ENCODE measurements around the gene RIPOR3. TPM values are rescaled to one million over a fixed set of nuclear protein-coding genes. Genes with fewer than 3 reads are reported as not detected.

The RIPOR3 gene
- total and polyA plus RNA-seq, 11 donors: 2.4 to 20.7 (median 4.9) TPM

GRCh38 chr20:50584687-50585086 lies 106.7 kb downstream of the RIPOR3 start:
- DNase-seq (no peak), ATAC-seq (no peak)
- WGBS, 4 donors: 89 to 98% (median 93%) methylated on average over 2 of the region's 2 CpGs
- Histone ChIP-seq H3K27ac (no peak overlapping the region), H3K4me1 (peaks cover 0 to 8% (median 0%) of the 10 kb centered on the region in 12 donors), H3K36me3 (peaks cover 0 to 97% (median 87%) of the 10 kb centered on the region in 9 donors), H3K4me3 (no peak overlapping the region), H3K9me3 (no peaks in the 10 kb centered on the region), H3K27me3 (no peaks in the 10 kb centered on the region)
- TF ChIP-seq CTCF (IDR thresholded peaks at IDR 0.05) (no peak), POLR2A (IDR thresholded peaks at IDR 0.05) (no peak)
- intact Hi-C loops (cut with DNase I): loop anchor here in 1 of 10 donors (10.0 kb wide), 1 partner anchor 160 kb away; no protein-coding TSS in a partner anchor

GRCh38 chr20:50583442-50584150 lies 107.7 kb downstream of the RIPOR3 start:
- Histone ChIP-seq H3K4me3 (no peak overlapping the region), H3K9me3 (no peaks in the 10 kb centered on the region), H3K36me3 (peaks cover 0 to 100% (median 91%) of the 10 kb centered on the region in 9 donors), H3K27me3 (no peaks in the 10 kb centered on the region), H3K27ac (no peak overlapping the region), H3K4me1 (peaks cover 0 to 10% (median 0%) of the 10 kb centered on the region in 12 donors)
- DNase-seq: no peak
- no peak for TF ChIP-seq POLR2A (IDR thresholded peaks at IDR 0.05)
- TF ChIP-seq CTCF (IDR thresholded peaks at IDR 0.05): no peak
- no peak for ATAC-seq
- intact Hi-C loops (cut with DNase I): loop anchor here in 1 of 10 donors (10.0 kb wide), 1 partner anchor 161 kb away; no protein-coding TSS in a partner anchor
- WGBS, 4 donors: 90 to 91% (median 90%) methylated on average over 14 to 15 of the region's 15 CpGs

- H3K4me3 ChIP-seq: no peak overlapping the region
- 89 to 94% (median 93%) methylated on average over 26 of the region's 26 CpGs for WGBS, 4 donors
- no peak for TF ChIP-seq POLR2A (IDR thresholded peaks at IDR 0.05)
- no peak for TF ChIP-seq CTCF (IDR thresholded peaks at IDR 0.05)
- H3K27me3 ChIP-seq: no peaks in the 10 kb centered on the region
- DNase-seq: no peak
- H3K9me3 ChIP-seq: no peaks in the 10 kb centered on the region
- intact Hi-C loops (cut with DNase I): loop anchor here in 1 of 10 donors (10.0 kb wide), 1 partner anchor 162 kb away; no protein-coding TSS in a partner anchor
- no peak for ATAC-seq
- peaks cover 0 to 100% (median 99%) of the 10 kb centered on the region in 9 donors for H3K36me3 ChIP-seq
- no peak overlapping the region for H3K27ac ChIP-seq
- peaks cover 0 to 11% (median 1%) of the 10 kb centered on the region in 12 donors for H3K4me1 ChIP-seq
Observed at GRCh38 chr20:50582591-50583234, 108.6 kb downstream of the RIPOR3 start.

- no peak for TF ChIP-seq CTCF (IDR thresholded peaks at IDR 0.05)
- TF ChIP-seq POLR2A (IDR thresholded peaks at IDR 0.05): no peak
- Histone ChIP-seq H3K4me1 (peaks cover 0 to 16% (median 5%) of the 10 kb centered on the region in 12 donors), H3K27me3 (no peaks in the 10 kb centered on the region), H3K9me3 (no peaks in the 10 kb centered on the region), H3K36me3 (peaks cover 0 to 100% (median 98%) of the 10 kb centered on the region in 9 donors), H3K27ac (no peak overlapping the region), H3K4me3 (no peak overlapping the region)
- DNase-seq: no peak
- 74 to 83% (median 79%) methylated on average over 6 of the region's 6 CpGs for WGBS, 4 donors
- intact Hi-C loops (cut with DNase I): loop anchor here in 1 of 10 donors (10.0 kb wide), 1 partner anchor 163 kb away; no protein-coding TSS in a partner anchor
- ATAC-seq: no peak
Observed at GRCh38 chr20:50582092-50582491, 109.2 kb downstream of the RIPOR3 start.
